ENCODE data around the gene CAMTA1.

DNA sequence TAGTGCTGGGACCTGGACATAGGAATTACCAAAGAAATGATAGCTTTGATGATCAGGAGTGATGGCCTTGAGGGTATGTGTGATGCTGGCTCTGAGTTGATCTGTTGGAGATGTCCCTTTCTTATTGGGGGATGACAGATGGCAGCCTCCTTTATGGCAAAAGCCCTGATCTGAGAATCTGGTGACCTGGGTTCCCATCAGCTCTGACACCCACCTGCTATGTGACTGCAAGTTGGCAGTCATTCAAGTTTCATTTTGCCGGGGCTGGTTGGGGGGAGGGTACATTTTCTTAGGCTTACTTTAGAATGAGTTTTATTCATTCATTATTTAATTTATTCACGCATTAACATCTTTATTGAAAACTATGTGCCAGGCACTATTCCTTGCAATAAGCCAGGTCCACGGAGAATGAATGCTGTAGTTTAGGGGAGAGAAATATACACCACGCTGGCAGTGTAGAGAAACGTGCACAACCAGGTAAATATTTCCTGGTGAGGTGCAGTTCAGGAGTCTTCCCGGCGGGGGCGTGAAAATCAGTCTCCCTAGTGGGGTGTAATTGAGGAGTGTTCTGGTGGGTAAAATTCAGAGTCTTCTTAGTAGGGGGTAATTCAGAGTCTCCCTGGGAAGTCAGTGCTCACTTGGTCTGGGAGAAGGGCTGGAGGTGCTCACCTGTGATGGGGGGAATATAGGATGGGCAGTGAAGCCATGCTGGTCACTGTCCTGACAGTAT, 401.3 kb downstream of the CAMTA1 start:
- TF ChIP-seq, protein P1, sequence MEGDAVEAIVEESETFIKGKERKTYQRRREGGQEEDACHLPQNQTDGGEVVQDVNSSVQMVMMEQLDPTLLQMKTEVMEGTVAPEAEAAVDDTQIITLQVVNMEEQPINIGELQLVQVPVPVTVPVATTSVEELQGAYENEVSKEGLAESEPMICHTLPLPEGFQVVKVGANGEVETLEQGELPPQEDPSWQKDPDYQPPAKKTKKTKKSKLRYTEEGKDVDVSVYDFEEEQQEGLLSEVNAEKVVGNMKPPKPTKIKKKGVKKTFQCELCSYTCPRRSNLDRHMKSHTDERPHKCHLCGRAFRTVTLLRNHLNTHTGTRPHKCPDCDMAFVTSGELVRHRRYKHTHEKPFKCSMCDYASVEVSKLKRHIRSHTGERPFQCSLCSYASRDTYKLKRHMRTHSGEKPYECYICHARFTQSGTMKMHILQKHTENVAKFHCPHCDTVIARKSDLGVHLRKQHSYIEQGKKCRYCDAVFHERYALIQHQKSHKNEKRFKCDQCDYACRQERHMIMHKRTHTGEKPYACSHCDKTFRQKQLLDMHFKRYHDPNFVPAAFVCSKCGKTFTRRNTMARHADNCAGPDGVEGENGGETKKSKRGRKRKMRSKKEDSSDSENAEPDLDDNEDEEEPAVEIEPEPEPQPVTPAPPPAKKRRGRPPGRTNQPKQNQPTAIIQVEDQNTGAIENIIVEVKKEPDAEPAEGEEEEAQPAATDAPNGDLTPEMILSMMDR (IDR thresholded peaks at IDR 0.05) = no peak
- no peak for TF ChIP-seq POLR2AphosphoS5 (IDR thresholded peaks at IDR 0.05)

Data from prostate gland (tissue), 2 donors.